Skeletal muscle tissue (tissue), 4 donors: Measurements from ENCODE around the gene LTBP1. TPM values are rescaled to one million over a fixed set of nuclear protein-coding genes. Genes with fewer than 3 reads are reported as not detected.

Source experiments
- H3K27ac ChIP-seq: one replicate; pipeline ENCODE4 v1.7.0; 2013; ENCODE audit warnings: mild to moderate bottlenecking, low read depth, low read length, inconsistent platforms
- H3K27me3 ChIP-seq, 3 donors: one replicate each; pipeline ENCODE4 v1.7.0; 2013; ENCODE audit warnings: low read length in 3 of 3; ENCODE audit not compliant: control insufficient read depth in 3 of 3, insufficient read depth in 3 of 3
- H3K36me3 ChIP-seq, 3 donors: one replicate each; pipeline ENCODE4 v1.7.0; 2013; ENCODE audit warnings: low read length in 3 of 3; ENCODE audit not compliant: control insufficient read depth in 3 of 3, insufficient read depth in 3 of 3
- H3K4me1 ChIP-seq, 3 donors: one replicate each; pipeline ENCODE4 v1.7.0; 2013; ENCODE audit warnings: low read length in 3 of 3, mild to moderate bottlenecking in 3 of 3; ENCODE audit not compliant: control insufficient read depth in 3 of 3, insufficient read depth in 3 of 3
- H3K4me3 ChIP-seq, 3 donors: one replicate each; pipeline ENCODE4 v1.7.0; 2013; ENCODE audit warnings: low read length in 3 of 3
- H3K9ac ChIP-seq, 3 donors: one replicate each; pipeline ENCODE4 v1.7.0; 2013; ENCODE audit warnings: low read length in 3 of 3, mild to moderate bottlenecking in 3 of 3, moderate library complexity in 2 of 3, low read depth in 1 of 3
- H3K9me3 ChIP-seq, 3 donors: one replicate each; pipeline ENCODE4 v1.7.0; 2013; ENCODE audit warnings: low read length in 3 of 3; ENCODE audit not compliant: control insufficient read depth in 3 of 3
- total RNA-seq: library from RNA; depleted of rRNA; stranded (reverse); fragments of >200 nt; gene quantifications from one replicate; pipeline ENCODE4 v1.2.3, GENCODE V29; 2014
- donor health status: Osteomylitis.

Gene LTBP1
- total RNA-seq, 1 donor from 2014 or later: 78.8 TPM

DNA sequence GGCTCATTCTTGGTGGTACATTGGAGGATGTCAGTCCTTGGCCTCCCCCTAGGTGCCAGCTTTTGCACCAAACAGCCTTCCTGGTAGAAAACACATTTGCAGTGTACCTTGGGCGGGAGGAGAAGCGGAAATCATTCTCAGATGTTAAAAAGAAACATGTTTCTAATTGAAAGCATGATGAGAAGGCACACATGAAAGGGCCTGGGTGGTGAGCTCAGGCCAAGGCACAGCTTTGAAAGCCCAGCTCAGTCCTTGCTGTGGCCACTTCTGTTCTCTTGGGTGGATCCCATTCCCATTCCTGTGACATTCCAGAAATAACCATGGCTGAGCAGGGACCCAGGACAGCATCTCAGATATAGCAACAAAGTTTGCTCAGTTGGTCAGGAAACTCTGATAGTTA lies 71.5 kb downstream of the LTBP1 start:
- Histone ChIP-seq H3K9me3 (no peaks in the 10 kb centered on the region), H3K9ac (no peak overlapping the region), H3K27me3 (no peaks in the 10 kb centered on the region), H3K4me3 (no peak overlapping the region), H3K27ac (no peak overlapping the region), H3K36me3 (no peaks in the 10 kb centered on the region), H3K4me1 (peaks cover 2 to 11% (median 3%) of the 10 kb centered on the region in 3 donors)

- Histone ChIP-seq H3K27ac (no peak overlapping the region), H3K4me3 (no peak overlapping the region), H3K9me3 (peaks cover 0 to 1% (median 0%) of the 10 kb centered on the region in 3 donors), H3K9ac (no peak overlapping the region), H3K36me3 (no peaks in the 10 kb centered on the region), H3K4me1 (peaks cover 2 to 21% (median 8%) of the 10 kb centered on the region in 3 donors), H3K27me3 (no peaks in the 10 kb centered on the region)
Measured at GRCh38 chr2:33019796-33020195, 73.0 kb downstream of the LTBP1 start.

DNA sequence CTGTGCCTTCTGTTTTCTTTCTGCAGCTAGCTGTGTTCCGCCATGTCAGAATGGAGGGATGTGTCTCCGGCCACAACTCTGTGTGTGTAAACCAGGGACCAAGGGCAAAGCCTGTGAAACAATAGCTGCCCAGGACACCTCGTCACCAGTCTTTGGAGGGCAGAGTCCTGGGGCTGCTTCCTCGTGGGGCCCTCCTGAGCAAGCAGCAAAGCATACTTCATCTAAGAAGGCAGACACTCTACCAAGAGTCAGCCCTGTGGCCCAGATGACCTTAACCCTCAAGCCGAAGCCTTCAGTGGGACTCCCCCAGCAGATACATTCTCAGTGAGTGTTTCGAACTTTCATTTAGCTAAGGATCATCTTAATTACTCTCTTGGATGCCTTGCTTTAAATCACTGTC lies 74.1 kb downstream of the LTBP1 start:
- Histone ChIP-seq H3K36me3 (no peaks in the 10 kb centered on the region), H3K9ac (no peak overlapping the region), H3K27ac (no peak overlapping the region), H3K27me3 (no peaks in the 10 kb centered on the region), H3K4me3 (no peak overlapping the region), H3K4me1 (peaks cover 2 to 15% (median 8%) of the 10 kb centered on the region in 3 donors), H3K9me3 (peaks cover 0 to 5% (median 0%) of the 10 kb centered on the region in 3 donors)

DNA sequence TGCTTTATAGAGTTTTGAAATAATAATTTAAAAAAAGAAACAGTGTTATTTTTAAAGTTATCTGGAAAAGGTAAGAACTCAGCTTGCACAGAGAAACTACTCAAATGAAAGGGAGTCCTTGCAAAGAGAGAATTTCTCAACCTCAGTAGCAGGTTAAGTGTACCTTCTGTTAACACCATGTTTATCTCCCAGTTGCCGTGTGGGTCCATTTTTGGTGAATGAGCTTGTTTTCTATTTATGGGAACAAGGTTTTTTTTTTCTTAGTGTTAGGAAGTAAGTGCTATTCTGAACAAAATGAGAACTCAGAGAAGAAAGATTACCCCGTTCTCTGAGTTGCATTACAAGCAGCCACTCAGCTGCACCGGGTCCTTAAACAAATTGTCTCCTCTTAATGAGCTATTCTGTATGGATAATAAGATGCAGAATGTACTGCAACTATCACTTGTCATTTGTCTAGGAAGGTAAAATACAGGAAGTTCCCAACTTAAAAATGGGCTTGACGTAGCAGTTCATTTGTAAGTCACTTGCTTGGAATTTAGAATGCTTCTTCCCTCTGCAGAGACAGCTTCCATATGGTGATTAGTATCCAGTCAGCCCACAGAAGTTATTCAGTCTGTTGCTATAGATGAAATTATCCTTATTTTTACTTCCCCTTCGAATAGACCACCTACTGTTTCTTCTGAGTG lies 74.9 kb downstream of the LTBP1 start:
- Histone ChIP-seq H3K27ac (peak overlapping the region; percentile 37), H3K36me3 (no peaks in the 10 kb centered on the region), H3K27me3 (no peaks in the 10 kb centered on the region), H3K4me3 (no peak overlapping the region), H3K9ac (peak overlapping the region in 2 of 3 donors; percentile 33 to 37), H3K9me3 (peaks cover 0 to 5% (median 0%) of the 10 kb centered on the region in 3 donors), H3K4me1 (peaks cover 2 to 15% (median 8%) of the 10 kb centered on the region in 3 donors)

- no peaks in the 10 kb centered on the region for H3K36me3 ChIP-seq
- no peak overlapping the region for H3K9ac ChIP-seq
- H3K4me3 ChIP-seq: no peak overlapping the region
- H3K27ac ChIP-seq: peak overlapping the region; percentile 37
- no peaks in the 10 kb centered on the region for H3K27me3 ChIP-seq
- peaks cover 2 to 15% (median 8%) of the 10 kb centered on the region in 3 donors for H3K4me1 ChIP-seq
- peaks cover 0 to 5% (median 0%) of the 10 kb centered on the region in 3 donors for H3K9me3 ChIP-seq
Measured at GRCh38 chr2:33022395-33022985, 75.7 kb downstream of the LTBP1 start.

- Histone ChIP-seq H3K36me3 (no peaks in the 10 kb centered on the region), H3K9ac (no peak overlapping the region), H3K4me3 (no peak overlapping the region), H3K4me1 (peaks cover 2 to 15% (median 8%) of the 10 kb centered on the region in 3 donors), H3K27me3 (no peaks in the 10 kb centered on the region), H3K27ac (peak overlapping the region; percentile 48), H3K9me3 (peaks cover 0 to 5% (median 0%) of the 10 kb centered on the region in 3 donors)
Measured at GRCh38 chr2:33022989-33023727, 76.4 kb downstream of the LTBP1 start.

DNA sequence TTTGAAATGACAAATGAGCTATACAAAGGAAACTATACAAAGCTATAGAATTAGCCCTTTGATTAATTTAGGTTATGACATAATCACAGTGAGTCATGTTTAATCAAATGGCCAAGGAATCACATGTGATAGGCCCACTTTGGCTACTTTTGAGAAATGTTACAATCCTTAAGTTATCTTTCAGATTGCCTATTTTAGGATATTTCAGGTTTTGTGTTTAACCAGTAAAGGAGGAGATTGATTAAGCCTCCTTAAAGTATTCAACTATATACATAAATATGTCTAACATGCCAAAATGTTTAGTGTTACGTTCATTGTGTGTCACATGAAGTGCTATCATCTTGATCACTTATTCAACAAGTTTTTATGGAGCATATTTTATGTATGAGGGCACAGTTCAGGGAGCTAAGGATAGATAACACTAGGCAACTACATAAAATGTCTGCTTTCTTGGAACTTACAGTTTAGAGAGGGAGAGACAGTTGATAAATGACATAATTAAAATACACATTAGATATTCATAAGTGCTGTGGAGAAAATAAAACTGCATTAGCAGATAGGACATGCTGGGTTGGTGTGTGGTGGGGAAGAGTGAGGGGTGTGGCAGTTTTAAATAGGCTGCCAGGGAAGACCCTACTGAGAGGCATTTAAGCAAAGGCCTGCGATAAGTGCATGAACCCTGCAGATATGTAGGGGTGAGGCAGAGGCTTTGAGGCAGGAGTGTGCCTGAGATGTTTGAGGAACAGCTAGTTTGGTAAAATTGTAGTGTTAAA lies 77.2 kb downstream of the LTBP1 start:
- peaks cover 0 to 5% (median 0%) of the 10 kb centered on the region in 3 donors for H3K9me3 ChIP-seq
- H3K4me1 ChIP-seq: peaks cover 0 to 15% (median 8%) of the 10 kb centered on the region in 3 donors
- H3K27me3 ChIP-seq: no peaks in the 10 kb centered on the region
- H3K9ac ChIP-seq: no peak overlapping the region
- peak overlapping the region; percentile 48 for H3K27ac ChIP-seq
- no peaks in the 10 kb centered on the region for H3K36me3 ChIP-seq
- no peak overlapping the region for H3K4me3 ChIP-seq

DNA sequence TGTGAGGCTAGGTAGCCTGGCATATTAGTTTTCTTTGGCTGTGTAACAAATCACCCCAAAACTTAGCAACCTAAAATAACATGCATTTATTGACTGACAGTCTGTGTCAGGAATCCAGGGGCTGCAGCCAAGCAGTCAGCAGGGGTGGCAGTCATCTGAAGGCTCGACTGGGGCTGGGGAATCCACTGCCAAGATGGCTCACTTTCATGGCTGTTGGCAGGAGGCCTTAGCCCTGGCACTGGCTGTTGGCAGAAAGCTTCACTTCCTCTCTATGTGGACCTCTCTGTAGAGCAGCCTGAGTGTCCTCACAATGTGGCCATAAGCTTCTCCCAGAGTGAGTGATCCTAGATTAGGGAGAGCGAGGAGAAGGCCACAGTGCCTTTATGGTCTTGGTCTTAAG lies 78.0 kb downstream of the LTBP1 start:
- Histone ChIP-seq H3K4me3 (no peak overlapping the region), H3K4me1 (peaks cover 0 to 15% (median 8%) of the 10 kb centered on the region in 3 donors), H3K27ac (no peak overlapping the region), H3K27me3 (no peaks in the 10 kb centered on the region), H3K9me3 (peaks cover 0 to 5% (median 0%) of the 10 kb centered on the region in 3 donors), H3K36me3 (no peaks in the 10 kb centered on the region), H3K9ac (no peak overlapping the region)

DNA sequence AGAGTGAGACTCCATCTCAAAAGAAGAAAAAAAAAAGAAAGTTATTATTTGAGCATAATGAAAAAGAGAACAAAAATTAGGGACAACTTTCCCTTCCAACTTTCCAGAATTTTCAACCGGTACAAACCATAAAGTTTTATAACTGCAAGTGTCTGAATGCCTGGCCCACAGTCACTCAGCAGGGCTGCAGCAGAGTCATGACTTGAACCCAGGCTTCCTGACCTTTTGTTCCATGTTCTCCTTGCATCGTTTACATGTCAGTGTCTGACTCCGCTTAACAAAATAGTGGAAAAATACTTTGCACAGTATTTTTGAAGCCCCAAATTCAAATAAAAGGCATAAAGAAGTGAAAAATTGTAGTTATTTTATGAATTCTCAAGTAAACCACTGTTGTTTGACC lies 82.7 kb downstream of the LTBP1 start:
- Histone ChIP-seq H3K9me3 (peaks cover 0 to 5% (median 0%) of the 10 kb centered on the region in 3 donors), H3K4me3 (no peak overlapping the region), H3K4me1 (peaks cover 0 to 5% (median 0%) of the 10 kb centered on the region in 3 donors), H3K9ac (no peak overlapping the region), H3K36me3 (no peaks in the 10 kb centered on the region), H3K27me3 (no peaks in the 10 kb centered on the region), H3K27ac (no peak overlapping the region)
